ENCODE measurements around the gene SCN1B. TPM values are rescaled to one million over a fixed set of nuclear protein-coding genes. Genes with fewer than 3 reads are reported as not detected.
"Not testable (repeated sequence)": the region's sequence is repeated elsewhere in the genome, so short reads cannot be mapped to it uniquely, and the experiment has no call there.

SCN1B gene
- total and polyA plus RNA-seq, 9 donors = 3.0 to 6.7 (median 3.5) TPM

DNA sequence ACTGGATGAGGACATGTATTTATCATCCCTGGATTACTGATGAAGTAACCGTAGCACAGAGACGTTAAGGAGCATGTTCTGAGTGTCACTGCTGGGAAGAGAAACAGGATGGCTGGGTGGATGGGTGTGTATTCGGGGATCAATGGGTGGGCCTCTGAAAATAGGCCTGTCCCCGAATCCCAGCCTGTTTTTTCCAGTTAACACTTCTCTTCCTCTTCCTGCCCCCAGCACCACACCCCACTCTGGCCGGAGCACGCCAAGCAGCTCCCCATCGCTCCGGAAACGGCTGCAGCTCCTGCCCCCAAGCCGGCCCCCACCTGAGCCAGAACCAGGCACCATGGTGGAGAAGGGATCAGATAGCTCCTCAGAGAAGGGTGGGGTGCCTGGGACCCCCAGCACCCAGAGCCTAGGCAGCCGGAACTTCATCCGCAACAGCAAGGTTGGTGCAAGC, 21.4 kb upstream of the SCN1B start:
- WGBS (ENCODE audit: insufficient coverage) = 80% methylated on average over 5 of the region's 12 CpGs
- Histone ChIP-seq H3K36me3 (ENCODE audit: control insufficient read depth, insufficient read depth, low read length) (peaks cover 70% of the 10 kb centered on the region), H3K27me3 (ENCODE audit: control insufficient read depth, insufficient read depth, low read length) (no peaks in the 10 kb centered on the region), H3K27ac (ENCODE audit: low read length) (no peak overlapping the region), H3K4me1 (ENCODE audit: control insufficient read depth, insufficient read depth, low read length) (peaks cover 11% of the 10 kb centered on the region), H3K9me3 (replicated peaks; ENCODE audit: control insufficient read depth, low read depth, low read length) (no peaks in the 10 kb centered on the region), H3K4me3 (ENCODE audit: low read length) (no peak overlapping the region)
- DNase-seq = no peak

DNA sequence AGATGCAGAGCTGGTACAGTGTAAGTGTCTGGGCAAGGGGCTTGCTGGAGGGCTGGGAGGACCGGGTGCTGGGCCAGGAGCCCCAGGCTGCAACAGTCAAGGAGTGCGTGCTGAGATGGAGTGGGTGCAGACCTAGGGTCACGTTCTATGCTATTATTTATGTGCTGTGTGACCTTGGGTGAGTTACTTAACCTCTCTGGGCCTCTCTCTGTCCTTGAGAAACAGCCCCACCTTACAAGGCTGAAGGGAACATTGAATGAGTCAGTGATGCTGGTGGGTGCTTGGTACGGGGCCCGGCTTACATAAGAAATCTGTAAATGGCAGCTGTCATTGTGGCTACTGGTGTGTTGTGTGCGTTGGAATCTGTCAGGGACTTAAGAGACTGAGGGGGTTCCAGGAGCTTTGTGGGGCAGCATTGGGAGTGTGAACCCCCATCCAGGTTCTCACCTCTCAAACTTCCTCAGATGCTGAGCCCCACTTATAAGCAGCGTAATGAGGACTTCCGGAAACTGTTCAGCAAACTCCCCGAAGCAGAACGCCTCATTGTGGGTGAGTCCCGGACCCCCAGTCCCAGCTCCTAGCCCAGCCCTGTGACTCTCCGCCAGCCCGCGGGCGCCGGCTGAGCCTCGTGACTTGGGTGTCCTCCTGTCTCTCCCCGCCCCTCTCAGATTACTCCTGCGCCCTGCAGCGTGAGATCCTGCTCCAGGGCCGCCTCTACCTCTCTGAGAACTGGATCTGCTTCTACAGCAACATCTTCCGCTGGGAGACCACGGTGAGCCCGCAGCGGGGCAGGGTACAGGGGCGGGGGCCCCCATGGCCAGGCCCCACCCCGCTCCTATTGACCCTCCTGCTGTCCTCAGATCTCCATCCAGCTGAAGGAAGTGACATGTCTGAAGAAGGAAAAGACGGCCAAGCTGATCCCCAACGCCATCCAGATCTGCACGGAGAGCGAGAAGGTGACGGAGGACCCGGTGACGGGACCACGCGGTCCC, 20.6 kb upstream of the SCN1B start:
- Histone ChIP-seq H3K4me3 (ENCODE audit: low read length) (no peak overlapping the region), H3K27ac (ENCODE audit: low read length) (no peak overlapping the region), H3K4me1 (ENCODE audit: control insufficient read depth, insufficient read depth, low read length) (peaks cover 11% of the 10 kb centered on the region), H3K27me3 (ENCODE audit: control insufficient read depth, insufficient read depth, low read length) (no peaks in the 10 kb centered on the region), H3K9me3 (replicated peaks; ENCODE audit: control insufficient read depth, low read depth, low read length) (no peaks in the 10 kb centered on the region), H3K36me3 (ENCODE audit: control insufficient read depth, insufficient read depth, low read length) (peaks cover 73% of the 10 kb centered on the region)
- WGBS (ENCODE audit: insufficient coverage) = 82% methylated on average over 24 of the region's 36 CpGs
- DNase-seq = no peak

DNA sequence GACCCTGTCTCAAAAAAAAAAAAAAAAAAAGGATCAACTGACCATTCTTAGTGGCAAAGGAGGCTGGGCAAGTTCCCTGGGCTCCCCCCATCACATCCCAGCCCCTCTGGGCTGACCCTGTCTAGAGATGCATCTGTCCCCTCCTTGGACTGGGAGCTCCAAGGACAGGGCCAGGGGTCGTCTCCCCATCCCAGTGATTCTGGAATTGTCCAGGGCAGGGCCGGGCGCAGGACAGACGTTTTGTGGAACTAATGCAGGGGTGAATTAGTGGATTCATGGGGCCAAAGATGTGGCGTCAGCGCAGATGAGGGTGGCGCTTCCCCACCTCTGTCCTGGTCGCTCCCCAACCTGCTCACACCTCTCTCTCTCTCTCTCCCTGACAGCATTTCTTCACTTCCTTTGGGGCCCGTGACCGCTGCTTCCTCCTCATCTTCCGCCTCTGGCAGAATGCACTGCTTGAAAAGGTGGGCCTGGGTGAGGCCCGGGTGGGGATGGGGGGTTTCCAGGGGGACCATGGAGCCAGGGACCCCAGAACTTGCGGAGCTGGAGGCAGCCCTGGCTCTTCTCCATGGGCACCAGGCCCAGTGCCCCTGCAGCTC, 19.1 kb upstream of the SCN1B start:
- H3K4me3 ChIP-seq (ENCODE audit: low read length) = no peak overlapping the region
- peaks cover 11% of the 10 kb centered on the region for H3K4me1 ChIP-seq (ENCODE audit: control insufficient read depth, insufficient read depth, low read length)
- WGBS (ENCODE audit: insufficient coverage) = 63% methylated on average over 5 of the region's 13 CpGs
- H3K27me3 ChIP-seq (ENCODE audit: control insufficient read depth, insufficient read depth, low read length) = no peaks in the 10 kb centered on the region
- no peak overlapping the region for H3K27ac ChIP-seq (ENCODE audit: low read length)
- H3K36me3 ChIP-seq (ENCODE audit: control insufficient read depth, insufficient read depth, low read length) = peaks cover 79% of the 10 kb centered on the region
- DNase-seq = no peak
- H3K9me3 ChIP-seq (replicated peaks; ENCODE audit: control insufficient read depth, low read depth, low read length) = no peaks in the 10 kb centered on the region

DNA sequence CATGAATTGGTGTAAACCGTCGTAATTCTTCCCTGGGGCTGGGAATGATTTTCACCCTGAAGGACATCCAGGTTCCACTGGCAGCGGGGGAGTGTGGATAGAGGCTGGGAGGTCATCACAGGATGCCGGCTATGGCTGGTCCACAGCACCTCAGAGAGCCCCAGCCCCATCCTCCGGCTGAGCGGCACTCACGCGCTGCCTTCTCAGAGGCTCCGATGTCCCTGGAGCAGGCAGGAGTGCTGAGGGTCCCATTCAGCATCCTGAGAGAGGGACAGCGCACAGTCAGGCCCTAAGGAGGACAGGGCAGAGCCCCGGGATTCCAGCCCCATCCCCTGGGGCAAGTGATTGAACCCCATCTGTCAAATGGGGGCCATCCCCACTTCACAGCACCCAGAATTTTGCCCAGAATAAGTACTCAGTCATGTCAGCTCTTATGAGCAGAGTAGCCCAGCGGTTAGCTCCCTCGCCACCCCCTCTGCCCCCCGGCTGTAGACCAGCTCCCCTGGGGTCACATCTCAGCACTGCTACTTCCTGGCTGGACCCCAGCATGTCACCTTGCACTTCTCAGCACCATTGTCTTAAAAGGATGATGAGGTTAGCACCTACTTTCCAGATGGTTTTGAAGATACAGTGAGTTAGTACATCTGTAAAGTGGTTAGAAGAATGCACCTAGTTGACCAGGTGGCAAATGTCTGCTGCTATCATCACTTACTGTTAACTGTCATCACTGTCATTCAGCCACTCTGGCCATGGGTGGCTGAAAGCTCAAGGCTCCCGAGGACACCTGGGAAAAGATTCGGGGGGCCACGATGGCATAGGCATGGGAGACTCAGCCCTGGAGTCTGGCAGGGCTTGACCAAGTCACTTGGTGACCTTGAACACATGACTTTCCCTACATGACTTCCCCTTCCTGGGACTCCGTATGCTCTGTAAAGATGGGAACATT, 18.3 kb upstream of the SCN1B start:
- H3K27ac ChIP-seq (ENCODE audit: low read length) = no peak overlapping the region
- H3K27me3 ChIP-seq (ENCODE audit: control insufficient read depth, insufficient read depth, low read length) = no peaks in the 10 kb centered on the region
- H3K9me3 ChIP-seq (replicated peaks; ENCODE audit: control insufficient read depth, low read depth, low read length) = no peaks in the 10 kb centered on the region
- 84% methylated on average over 14 of the region's 18 CpGs for WGBS (ENCODE audit: insufficient coverage)
- H3K36me3 ChIP-seq (ENCODE audit: control insufficient read depth, insufficient read depth, low read length) = peaks cover 74% of the 10 kb centered on the region
- DNase-seq = no peak
- no peak overlapping the region for H3K4me3 ChIP-seq (ENCODE audit: low read length)
- peaks cover 11% of the 10 kb centered on the region for H3K4me1 ChIP-seq (ENCODE audit: control insufficient read depth, insufficient read depth, low read length)

DNA sequence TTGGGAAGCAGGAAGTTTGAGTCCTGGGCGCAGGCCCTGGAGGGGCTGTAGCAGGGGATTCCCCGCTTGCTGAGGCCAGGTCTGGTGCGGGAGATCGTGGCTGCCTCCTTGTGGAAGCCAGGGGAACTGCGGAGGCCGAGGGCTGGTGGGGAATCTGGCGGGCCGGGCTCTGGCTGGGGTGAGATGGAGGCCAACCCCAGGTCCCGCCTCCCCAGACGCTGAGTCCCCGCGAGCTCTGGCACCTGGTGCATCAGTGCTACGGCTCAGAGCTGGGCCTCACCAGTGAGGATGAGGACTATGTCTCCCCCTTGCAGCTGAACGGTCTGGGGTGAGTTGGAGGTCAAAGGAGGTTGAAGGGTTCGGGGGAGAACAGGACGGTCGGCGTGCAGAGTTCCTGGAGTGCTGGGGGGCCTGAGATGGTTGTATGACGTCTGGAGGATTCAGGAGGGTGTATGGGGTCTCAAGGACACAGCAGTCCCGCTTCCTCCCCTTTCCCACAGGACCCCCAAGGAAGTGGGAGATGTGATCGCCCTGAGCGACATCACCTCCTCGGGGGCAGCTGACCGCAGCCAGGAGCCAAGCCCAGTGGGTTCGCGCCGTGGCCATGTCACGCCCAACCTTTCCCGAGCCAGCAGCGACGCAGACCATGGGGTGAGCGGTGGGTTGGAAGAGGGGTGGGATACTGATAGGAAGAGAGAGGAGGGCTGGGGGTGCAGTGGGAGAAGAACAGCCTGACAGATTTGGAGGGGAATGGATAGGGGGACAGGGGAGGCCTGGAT, 17.0 kb upstream of the SCN1B start:
- Histone ChIP-seq H3K4me1 (ENCODE audit: control insufficient read depth, insufficient read depth, low read length) (peaks cover 11% of the 10 kb centered on the region), H3K4me3 (ENCODE audit: low read length) (no peak overlapping the region), H3K27ac (ENCODE audit: low read length) (no peak overlapping the region), H3K27me3 (ENCODE audit: control insufficient read depth, insufficient read depth, low read length) (no peaks in the 10 kb centered on the region), H3K36me3 (ENCODE audit: control insufficient read depth, insufficient read depth, low read length) (peaks cover 84% of the 10 kb centered on the region), H3K9me3 (replicated peaks; ENCODE audit: control insufficient read depth, low read depth, low read length) (no peaks in the 10 kb centered on the region)
- 30% methylated on average over 21 of the region's 32 CpGs for WGBS (ENCODE audit: insufficient coverage)
- peak; percentile 83 for DNase-seq

DNA sequence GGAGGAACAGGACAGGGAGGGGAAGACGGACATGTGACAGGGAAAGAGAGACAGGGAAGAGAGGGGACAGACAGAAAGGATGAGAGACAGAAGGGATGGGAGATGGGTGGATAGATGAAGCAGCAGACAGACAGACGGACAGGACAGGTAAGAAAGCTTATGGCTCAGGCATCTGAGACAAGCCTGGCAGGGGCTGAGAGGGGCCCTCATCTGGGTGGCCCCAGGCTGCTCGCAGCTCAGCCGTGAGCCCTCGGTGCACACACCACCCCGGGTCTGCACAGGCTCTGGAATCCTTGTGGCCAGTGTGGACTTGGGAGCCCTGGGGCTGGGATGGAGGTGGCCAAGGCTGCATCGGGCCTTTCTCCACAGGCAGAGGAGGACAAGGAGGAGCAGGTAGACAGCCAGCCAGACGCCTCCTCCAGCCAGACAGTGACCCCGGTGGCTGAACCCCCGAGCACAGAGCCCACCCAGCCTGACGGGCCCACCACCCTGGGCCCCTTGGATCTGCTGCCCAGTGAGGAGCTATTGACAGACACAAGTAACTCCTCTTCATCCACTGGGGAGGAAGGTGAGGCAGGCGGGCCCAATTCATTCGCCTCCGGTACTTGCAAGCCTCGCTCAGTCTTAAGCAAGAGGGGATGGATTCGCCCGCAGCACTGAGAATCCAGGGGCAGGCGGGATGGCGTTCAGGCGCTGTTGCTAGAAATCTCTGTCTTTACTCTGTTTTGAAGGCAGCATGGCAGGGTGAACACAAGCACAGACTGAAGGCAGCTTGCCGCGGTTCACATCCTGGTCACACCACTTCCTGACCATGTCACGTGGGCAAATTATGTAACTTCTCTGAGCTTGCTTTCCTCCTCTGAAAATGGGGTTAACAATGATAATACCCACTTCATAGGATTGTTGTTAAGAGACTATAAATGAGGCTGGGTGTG, 16.2 kb upstream of the SCN1B start:
- Histone ChIP-seq H3K4me3 (ENCODE audit: low read length) (no peak overlapping the region), H3K27me3 (ENCODE audit: control insufficient read depth, insufficient read depth, low read length) (no peaks in the 10 kb centered on the region), H3K4me1 (ENCODE audit: control insufficient read depth, insufficient read depth, low read length) (peaks cover 11% of the 10 kb centered on the region), H3K9me3 (replicated peaks; ENCODE audit: control insufficient read depth, low read depth, low read length) (no peaks in the 10 kb centered on the region), H3K27ac (ENCODE audit: low read length) (no peak overlapping the region), H3K36me3 (ENCODE audit: control insufficient read depth, insufficient read depth, low read length) (peaks cover 90% of the 10 kb centered on the region)
- WGBS (ENCODE audit: insufficient coverage) = 89% methylated on average over 13 of the region's 23 CpGs
- no peak for DNase-seq

DNA sequence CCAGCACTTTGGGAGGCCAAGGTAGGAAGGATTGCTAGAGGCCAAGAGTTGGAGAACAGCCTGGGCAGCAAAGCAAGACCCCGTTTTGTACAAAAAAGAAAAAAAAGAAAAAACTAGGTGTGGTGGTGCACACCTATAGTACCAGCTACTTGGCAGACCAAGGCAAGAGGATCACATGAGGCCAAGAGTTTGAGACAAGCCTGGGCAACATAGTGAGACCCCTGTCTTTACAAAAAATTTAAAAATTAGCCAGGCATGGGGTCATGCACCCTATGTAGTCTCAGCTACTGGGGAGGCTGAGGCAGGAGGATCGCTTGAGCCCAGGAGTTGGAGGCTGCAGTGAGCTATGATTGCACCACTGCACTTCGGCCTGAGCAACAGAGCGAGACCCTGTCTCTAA, 15.5 kb upstream of the SCN1B start:
- not testable (repeated sequence) for H3K27ac ChIP-seq (ENCODE audit: low read length)
- peaks cover 90% of the 10 kb centered on the region for H3K36me3 ChIP-seq (ENCODE audit: control insufficient read depth, insufficient read depth, low read length)

DNA sequence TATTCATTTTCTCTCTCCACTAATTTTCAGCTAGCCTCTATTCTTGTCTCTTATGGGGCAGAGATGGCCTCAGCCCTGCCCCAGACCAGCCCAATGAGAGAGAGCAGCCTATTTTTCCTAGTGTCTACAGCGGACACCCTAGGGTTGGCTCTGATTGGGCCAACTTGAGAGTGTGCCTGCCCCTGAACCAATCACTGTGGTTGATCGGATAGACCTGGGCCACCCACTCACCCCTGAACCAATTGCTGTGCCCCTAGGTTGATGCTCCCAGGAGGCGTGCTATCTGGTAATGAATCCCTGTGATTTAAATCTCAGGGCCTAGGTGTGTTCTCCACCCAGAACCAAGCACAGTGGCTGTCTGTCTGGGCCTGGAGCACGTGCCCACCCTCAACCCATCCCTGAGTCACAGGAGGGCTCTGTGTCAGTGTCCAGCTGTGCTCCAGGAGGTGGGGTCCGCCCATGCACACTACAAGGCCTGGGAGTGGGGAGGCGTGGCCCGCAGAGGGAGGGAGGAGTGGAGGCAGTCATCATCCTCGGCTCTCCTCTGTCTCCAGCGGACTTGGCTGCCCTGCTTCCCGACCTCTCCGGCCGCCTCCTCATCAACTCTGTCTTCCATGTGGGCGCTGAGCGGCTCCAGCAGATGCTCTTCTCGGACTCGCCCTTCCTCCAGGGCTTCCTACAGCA, 14.9 kb upstream of the SCN1B start:
- WGBS (ENCODE audit: insufficient coverage) = 88% methylated on average over 7 of the region's 16 CpGs
- H3K9me3 ChIP-seq (replicated peaks; ENCODE audit: control insufficient read depth, low read depth, low read length) = no peaks in the 10 kb centered on the region
- H3K36me3 ChIP-seq (ENCODE audit: control insufficient read depth, insufficient read depth, low read length) = peaks cover 87% of the 10 kb centered on the region
- H3K4me3 ChIP-seq (ENCODE audit: low read length) = no peak overlapping the region
- no peak for DNase-seq
- H3K4me1 ChIP-seq (ENCODE audit: control insufficient read depth, insufficient read depth, low read length) = peaks cover 11% of the 10 kb centered on the region
- no peak overlapping the region for H3K27ac ChIP-seq (ENCODE audit: low read length)
- H3K27me3 ChIP-seq (ENCODE audit: control insufficient read depth, insufficient read depth, low read length) = no peaks in the 10 kb centered on the region

More for the DNA sequence above, 15.5 kb upstream of the SCN1B start:
- not testable (repeated sequence) for H3K27me3 ChIP-seq (ENCODE audit: control insufficient read depth, insufficient read depth, low read length); DNase-seq; H3K9me3 ChIP-seq (replicated peaks; ENCODE audit: control insufficient read depth, low read depth, low read length); H3K4me3 ChIP-seq (ENCODE audit: low read length)
- WGBS (ENCODE audit: insufficient coverage) = 96% methylated on average over 4 of the region's 4 CpGs
- H3K4me1 ChIP-seq (ENCODE audit: control insufficient read depth, insufficient read depth, low read length) = peaks cover 11% of the 10 kb centered on the region

All from muscle of leg (tissue), 11 donors.